SK-N-SH (cell line): ENCODE data around the gene RILPL1.

Experiments used
- CTCF ChIP-seq: fragments of 200-600 bp; sonication (generic); IDR thresholded peaks from 2 replicates; pipeline ENCODE4 v1.6.1; 2017; ENCODE audit warnings: antibody characterized with exemption, mild to moderate bottlenecking, moderate library complexity
- MXI1 ChIP-seq: IDR thresholded peaks from 2 replicates; pipeline ENCODE4 v1.6.1; 2012; ENCODE audit warnings: mild to moderate bottlenecking, low read depth, low read length, improper control_type of control experiment
- SIN3A ChIP-seq: IDR thresholded peaks from 2 replicates; pipeline ENCODE4 v1.6.1; 2012; ENCODE audit warnings: low read depth, mild to moderate bottlenecking, low read length, moderate library complexity, borderline replicate concordance
- TAF1 ChIP-seq: IDR thresholded peaks from 2 replicates; pipeline ENCODE4 v1.6.1; 2012; ENCODE audit warnings: low read depth, mild to moderate bottlenecking, low read length, moderate library complexity, borderline replicate concordance
- YY1 ChIP-seq: IDR thresholded peaks from 2 replicates; pipeline ENCODE4 v1.4.0; 2012; ENCODE audit warnings: low read depth, mild to moderate bottlenecking

- TF ChIP-seq YY1: no peak
- TF ChIP-seq CTCF: no peak
- TF ChIP-seq SIN3A: no peak
- TF ChIP-seq TAF1: no peak
- no peak for TF ChIP-seq MXI1
Observed at GRCh38 chr12:123559468-123559867, 25.9 kb upstream of the RILPL1 start.
